Effector CD8-positive, alpha-beta T cell (primary cell): ENCODE data around the gene RCOR2.

Source experiments
- DNase-seq: peaks from one replicate; lab custom pipeline; 2025; lab: John Stamatoyannopoulos, UW

RCOR2 gene

DNA sequence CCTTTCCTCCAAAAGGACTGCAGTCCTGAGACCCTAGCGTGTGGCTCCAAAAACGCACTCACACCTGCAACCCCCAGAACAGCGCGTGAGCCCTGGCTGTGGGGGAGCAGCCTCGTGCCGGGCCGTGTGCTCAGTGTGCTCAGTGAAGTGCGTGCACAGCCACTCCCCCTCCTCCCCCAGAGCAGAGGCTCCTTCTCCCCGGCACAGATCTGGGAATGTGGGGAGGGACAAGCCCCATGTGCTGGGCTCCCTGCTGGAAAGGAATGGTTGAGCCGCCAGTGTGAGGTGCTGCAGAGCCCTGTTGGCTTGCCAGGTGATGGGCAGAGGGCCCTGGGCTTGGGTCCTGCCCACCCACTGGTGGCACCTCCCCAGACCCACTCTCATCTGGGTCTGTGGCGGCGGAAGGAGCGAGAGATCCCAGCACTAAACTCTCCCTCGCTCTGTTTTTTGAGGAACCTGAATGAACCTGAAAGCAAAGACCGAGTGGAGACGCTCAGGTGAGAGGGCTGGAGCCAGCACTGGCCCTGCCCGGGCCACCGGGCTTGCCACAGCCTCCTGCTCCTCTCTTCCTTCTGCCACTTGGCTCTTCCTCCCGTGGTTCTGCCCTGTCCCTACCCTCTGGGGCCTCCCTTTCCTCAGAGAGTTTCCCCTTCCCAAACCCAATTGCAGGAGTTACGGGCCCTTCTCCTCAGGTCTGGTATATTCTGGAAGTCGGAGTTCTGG, 9.0 kb downstream of the RCOR2 start:
- DNase-seq: no peak

DNA sequence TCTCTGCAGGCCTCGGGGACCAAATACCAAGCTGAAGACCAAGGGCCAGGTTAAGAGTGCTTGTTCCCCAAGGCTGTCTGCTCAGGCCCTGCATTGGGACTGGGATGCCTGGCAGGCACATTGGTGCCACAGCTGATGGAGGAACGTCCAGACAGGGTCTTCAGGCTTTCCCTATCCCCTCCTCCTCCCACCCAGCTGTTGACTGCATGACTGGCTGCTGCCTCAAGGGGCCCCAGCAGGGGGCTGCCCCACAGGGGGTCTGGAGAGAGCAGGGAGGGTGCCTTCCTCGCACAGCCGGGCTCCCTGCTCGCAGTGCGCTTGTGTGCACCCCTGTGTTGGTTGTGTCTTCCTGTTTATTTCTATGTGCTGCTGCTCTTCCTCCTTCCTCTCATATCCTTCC, 9.9 kb downstream of the RCOR2 start:
- no peak for DNase-seq

GRCh38 chr11:63906585-63906984, 10.4 kb downstream of the RCOR2 start:
- DNase-seq: peak; percentile 44

- no peak for DNase-seq
Measured at GRCh38 chr11:63906087-63906486, 10.9 kb downstream of the RCOR2 start.

GRCh38 chr11:63905179-63905578, 11.8 kb downstream of the RCOR2 start:
- no peak for DNase-seq

DNA sequence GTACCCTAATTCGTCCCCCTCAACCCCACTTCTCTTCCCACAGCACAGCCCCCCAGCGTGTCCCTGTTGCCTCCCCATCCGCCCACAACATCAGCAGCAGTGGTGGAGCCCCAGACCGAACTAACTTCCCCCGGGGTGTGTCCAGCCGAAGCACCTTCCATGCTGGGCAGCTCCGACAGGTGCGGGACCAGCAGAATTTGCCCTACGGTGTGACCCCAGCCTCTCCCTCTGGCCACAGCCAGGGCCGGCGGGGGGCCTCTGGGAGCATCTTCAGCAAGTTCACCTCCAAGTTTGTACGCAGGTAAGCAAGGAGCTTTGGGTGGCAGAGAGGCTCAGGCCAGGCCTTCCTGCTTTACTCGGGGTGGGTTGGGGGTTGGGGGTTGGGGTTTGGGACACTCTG, 12.2 kb downstream of the RCOR2 start:
- no peak for DNase-seq

GRCh38 chr11:63903884-63904283, 13.1 kb downstream of the RCOR2 start:
- DNase-seq: no peak

GRCh38 chr11:63901660-63902059, 15.3 kb downstream of the RCOR2 start:
- no peak for DNase-seq

DNA sequence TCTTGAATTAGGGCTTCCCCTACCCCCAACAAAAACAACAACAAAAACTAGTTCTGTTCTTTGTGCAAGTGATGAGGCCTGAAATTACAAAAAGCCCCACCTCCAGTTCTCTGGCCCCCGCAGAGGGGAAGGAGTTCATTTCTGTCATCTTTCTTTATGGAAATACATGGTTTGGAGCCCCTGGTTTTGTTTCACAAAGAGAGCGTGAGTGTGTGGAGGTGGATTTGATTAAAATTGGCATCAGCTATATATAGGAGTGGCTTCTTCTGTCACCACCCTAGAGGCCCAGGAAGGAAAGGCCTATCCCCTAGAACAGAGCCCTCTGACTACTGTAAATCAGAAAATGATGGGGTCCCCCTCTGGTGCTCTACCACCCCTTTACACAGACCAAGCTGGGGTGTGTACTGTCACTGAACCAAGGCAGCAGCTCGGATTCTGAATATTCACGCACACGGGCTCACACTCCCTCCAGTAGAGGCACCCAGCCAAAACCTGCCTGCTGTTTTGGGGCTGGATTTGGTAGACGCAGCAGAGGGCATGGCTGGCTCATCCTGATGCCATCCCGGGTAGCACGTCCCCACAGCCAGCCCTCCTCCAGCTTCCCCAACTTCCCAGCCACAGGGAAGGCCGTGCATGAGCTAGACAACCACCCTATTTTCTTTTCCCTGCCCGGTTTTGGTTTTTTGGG, 19.4 kb downstream of the RCOR2 start:
- no peak for DNase-seq

DNA sequence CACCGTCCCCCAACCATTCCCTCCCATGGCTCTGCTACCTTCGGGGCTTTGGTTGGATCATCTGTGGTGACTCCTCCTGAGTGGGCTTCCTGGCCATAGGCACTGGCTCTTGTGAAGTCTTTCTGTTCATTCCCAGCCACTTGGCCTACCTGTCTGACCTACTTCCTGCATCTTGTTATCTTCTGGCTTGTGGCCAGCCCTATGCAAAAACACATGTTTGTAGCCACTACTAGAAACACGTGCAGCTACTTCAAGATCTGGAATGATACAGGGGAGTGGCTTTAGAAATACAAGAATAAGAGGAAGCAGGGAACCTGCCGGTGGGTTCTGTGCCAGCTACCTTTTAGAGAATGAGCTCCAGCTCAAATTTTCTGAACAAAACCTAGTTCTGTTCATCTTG, 20.9 kb downstream of the RCOR2 start:
- DNase-seq: no peak

DNA sequence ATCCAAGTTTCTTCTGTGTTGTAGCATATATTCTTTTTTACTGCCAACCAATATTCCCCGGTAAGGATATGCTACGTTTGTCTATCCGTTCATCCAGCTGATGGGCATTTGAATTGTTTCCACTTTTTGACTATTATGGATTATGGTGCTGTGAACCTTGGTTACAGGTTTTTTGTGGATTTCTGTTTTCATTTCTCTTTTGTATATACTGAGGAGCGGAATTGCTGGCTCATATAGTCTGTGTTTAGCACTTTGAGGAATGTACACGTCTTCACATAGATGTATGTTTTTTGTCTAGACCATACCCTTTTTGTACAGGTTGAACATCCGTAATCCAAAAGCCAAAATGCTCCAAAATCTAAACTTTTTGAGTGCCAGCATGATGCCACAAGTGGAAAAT, 23.6 kb downstream of the RCOR2 start:
- no peak for DNase-seq

DNA sequence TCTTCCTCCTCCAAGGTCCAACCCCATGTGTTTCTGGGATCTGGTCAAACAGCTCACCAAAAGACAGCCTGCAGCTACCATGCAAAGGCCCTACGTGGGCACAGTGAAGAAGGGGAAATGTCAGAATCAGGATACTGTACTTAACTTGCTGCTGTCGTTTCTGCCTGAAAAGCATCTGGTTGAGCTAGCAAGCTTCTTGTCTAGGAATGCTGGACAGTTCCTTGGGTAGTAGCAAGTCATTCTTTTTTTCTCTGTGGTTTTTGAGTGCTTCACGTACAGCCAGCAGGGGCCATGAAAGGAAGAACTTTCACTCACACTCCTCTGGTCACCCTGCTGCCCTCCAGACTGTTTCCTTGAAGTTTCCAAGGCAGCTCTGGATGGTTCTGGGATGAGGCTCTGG, 24.7 kb downstream of the RCOR2 start:
- DNase-seq: no peak

DNA sequence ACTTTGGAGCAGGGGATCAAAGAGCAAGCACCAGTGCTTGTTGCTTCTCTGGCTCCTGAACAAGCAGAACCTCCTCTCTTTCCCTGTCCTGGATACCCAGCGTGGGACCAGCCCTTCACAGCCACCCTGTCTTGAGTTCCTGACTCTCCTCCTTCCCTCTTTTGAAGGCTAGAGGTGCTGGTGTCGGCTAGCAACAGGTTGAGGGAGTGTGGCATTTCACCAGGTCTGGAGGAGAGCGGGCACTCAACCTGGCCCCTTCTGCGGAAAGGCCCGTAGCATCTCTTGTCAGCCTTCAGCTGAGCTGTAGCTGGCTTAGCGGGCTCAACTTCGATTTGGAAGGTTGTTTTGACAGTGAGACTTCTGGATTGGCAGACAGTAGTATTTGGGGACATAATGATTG, 26.6 kb downstream of the RCOR2 start:
- DNase-seq: no peak

- DNase-seq: no peak
Measured at GRCh38 chr11:63889344-63889743, 27.6 kb downstream of the RCOR2 start.

GRCh38 chr11:63888170-63889086, 28.5 kb downstream of the RCOR2 start:
- peak; percentile 59 for DNase-seq

DNA sequence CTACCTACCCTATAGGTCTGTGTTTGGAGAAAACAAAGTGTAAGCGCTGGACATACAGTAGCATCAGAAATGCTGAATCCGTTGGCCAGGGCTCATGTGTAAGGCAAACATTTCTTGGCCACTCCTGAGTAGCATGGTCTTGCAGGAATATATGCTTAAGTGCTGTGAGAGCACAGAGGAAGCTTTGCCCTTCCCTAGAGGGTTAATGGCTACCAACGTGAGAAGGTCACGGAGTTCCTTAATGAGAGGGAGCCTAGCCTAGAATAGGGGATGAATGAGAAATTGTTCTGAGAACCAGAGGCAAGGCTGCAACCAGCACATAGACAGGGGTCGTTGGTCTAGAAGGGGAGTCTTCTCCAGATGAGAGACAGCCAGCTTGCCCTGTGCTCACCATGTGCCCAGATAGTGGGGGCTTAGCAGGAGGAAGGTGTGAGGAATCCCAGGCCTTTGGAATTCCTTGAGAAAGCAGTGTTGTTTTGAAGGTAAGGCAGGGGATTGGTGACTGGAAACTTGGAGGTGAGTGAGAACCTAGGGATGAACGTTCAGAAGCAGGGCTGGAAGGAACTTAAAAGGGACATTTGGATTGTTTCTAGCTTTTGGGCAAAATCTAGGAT, 29.5 kb downstream of the RCOR2 start:
- no peak for DNase-seq

DNA sequence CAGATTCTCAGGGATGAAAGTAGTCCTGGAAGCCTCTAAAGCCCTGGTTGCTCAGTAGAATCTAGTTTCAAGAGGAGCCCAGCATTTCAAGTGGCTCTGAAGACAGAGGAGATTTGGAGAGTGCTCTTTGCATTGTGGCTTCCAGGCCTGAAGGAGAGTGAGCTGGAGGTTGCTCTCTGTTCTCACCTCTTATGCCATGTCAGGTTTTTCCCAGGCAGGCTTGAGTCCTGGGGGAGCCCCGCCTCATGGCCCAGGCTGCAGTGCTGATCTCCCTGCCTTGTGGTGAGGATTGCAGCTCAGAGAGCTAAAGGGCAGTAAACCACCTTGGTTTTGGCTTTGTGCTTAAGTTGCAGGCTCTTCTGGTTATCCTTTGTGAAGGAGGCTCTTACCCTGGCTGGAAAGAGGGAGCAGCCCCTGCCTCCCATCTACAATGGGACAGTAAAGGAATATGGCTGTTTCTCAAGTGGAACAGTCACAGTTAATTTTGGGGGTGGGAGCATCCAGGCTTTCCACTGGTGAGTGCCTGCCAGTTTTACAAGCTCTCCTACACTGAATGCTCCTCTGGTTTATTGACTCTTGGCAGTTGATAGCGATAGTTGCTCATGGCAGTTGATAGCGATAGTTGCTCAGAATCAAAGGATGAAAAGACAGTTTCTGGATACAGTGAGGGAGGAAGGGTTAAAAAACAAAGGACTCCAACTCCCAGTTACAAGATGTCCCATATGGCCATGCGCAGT, 32.6 kb downstream of the RCOR2 start:
- DNase-seq: no peak

GRCh38 chr11:63883791-63884190, 33.2 kb downstream of the RCOR2 start:
- DNase-seq: no peak

- no peak for DNase-seq
Measured at GRCh38 chr11:63882555-63883242, 34.3 kb downstream of the RCOR2 start.

GRCh38 chr11:63880403-63880790, 36.6 kb downstream of the RCOR2 start:
- no peak for DNase-seq
